HCT116 (cell line): ENCODE results near the gene DDX19B. TPM values are rescaled to one million over a fixed set of nuclear protein-coding genes. Genes with fewer than 3 reads are reported as not detected.

Experiments
- ATAC-seq: fragments of 200-7000 bp; cut with Tn5 transposase; 2 replicates; pipeline ENCODE4 v1.9.1; 2020; ENCODE audit warnings: mild to moderate bottlenecking, moderate library complexity
- BruUV-seq: library from RNA; stranded (reverse); fragments of 400-500 nt; replicated peaks from 2 replicates; lab custom pipeline; 2021; lab: Mats Ljungman, UMichigan
- CTCF ChIA-PET: fragments of 300-600 bp; sonication (Branson Sonifier 250); formaldehyde crosslinking; loops from one replicate; lab custom pipeline; 2021; ENCODE audit warnings: antibody characterized with exemption; lab: Charles Lee
- POLR2A ChIA-PET: fragments of 300-600, 350-600 bp; sonication (Branson Sonifier 250); formaldehyde crosslinking; loops from one replicate; lab custom pipeline; 2021; ENCODE audit warnings: antibody characterized with exemption; lab: Charles Lee
- RAD21 ChIA-PET, 2 experiments: fragments of 300-600 bp; sonication (Branson Sonifier 250); formaldehyde crosslinking; loops; one replicate each; lab custom pipeline; 2023; ENCODE audit warnings: low total read pairs in 2 of 2; ENCODE audit not compliant: uncharacterized antibody in 2 of 2, unreplicated experiment in 2 of 2, low non-redundant PET in 1 of 2; lab: Charles Lee
- DNase-seq: peaks from one replicate; pipeline ENCODE4 v3.0.0-alpha.2; 2010; ENCODE audit warnings: low read depth, low spot score
- H2AFZ ChIP-seq: fragments of 200-600 bp; shearing (Covaris generic), sonication (generic); 2 replicates; pipeline ENCODE4 v1.6.1; 2017; ENCODE audit warnings: low read depth, mixed run types, mixed read lengths, antibody characterized with exemption, low read length; ENCODE audit not compliant: poor library complexity, severe bottlenecking
- H3K27ac ChIP-seq: 2 replicates; pipeline ENCODE4 v1.5.1; 2012; ENCODE audit warnings: low read depth, low read length
- H3K27me3 ChIP-seq: fragments of 200-600 bp; sonication (generic); 2 replicates; pipeline ENCODE4 v1.6.1; 2016; ENCODE audit warnings: mixed run types, low read length, mixed read lengths; ENCODE audit not compliant: insufficient read depth
- H3K36me3 ChIP-seq, 2 experiments: fragments of 200-500 bp in 1 of 2; fragments of 200-600 bp in 1 of 2; sonication (Bioruptor generic) in 1 of 2; sonication (generic) in 1 of 2; 2 replicates each; pipeline versions ENCODE4 v1.5.1 to v1.6.1; 2014 to 2016; ENCODE audit warnings: low read length in 2 of 2, inconsistent platforms in 1 of 2, mixed read lengths in 1 of 2, mixed run types in 1 of 2; ENCODE audit not compliant: insufficient read depth in 2 of 2, control insufficient read depth in 1 of 2
- H3K4me1 ChIP-seq, 2 experiments: fragments of 200-600 bp in 1 of 2; sonication (generic) in 1 of 2; 2 replicates each; pipeline versions ENCODE4 v1.5.1 to v1.6.1; 2012 to 2017; ENCODE audit warnings: low read length in 2 of 2, inconsistent platforms in 1 of 2, mild to moderate bottlenecking in 1 of 2, mixed read lengths in 1 of 2, mixed run types in 1 of 2, moderate library complexity in 1 of 2; ENCODE audit not compliant: insufficient read depth in 2 of 2, control insufficient read depth in 1 of 2
- H3K4me2 ChIP-seq: fragments of 200-600 bp; sonication (generic); 2 replicates; pipeline ENCODE4 v1.6.1; 2017; ENCODE audit warnings: mixed run types, low read length, mixed read lengths
- H3K4me3 ChIP-seq, 2 experiments: fragments of 200-600 bp in 1 of 2; sonication (generic) in 1 of 2; replicated peaks in 1 of 2; 2 replicates each; pipeline ENCODE4 v1.5.1; 2011 to 2016; ENCODE audit warnings: low read length in 2 of 2, control low read depth in 1 of 2, low read depth in 1 of 2, mild to moderate bottlenecking in 1 of 2, mixed read lengths in 1 of 2, mixed run types in 1 of 2
- H3K79me2 ChIP-seq: fragments of 200-600 bp; sonication (generic); 2 replicates; pipeline ENCODE4 v1.6.1; 2017; ENCODE audit warnings: mild to moderate bottlenecking, mixed run types, low read length, moderate library complexity, mixed read lengths; ENCODE audit not compliant: insufficient read depth
- H3K9ac ChIP-seq: fragments of 200-600 bp; sonication (generic); 2 replicates; pipeline ENCODE4 v1.6.1; 2016; ENCODE audit warnings: low read length, mixed read lengths
- H3K9me2 ChIP-seq: fragments of 200-600 bp; sonication (generic), shearing (Covaris generic); 2 replicates; pipeline ENCODE4 v1.6.1; 2017; ENCODE audit warnings: mixed run types, mild to moderate bottlenecking, moderate library complexity; ENCODE audit not compliant: insufficient read depth
- H3K9me3 ChIP-seq, 2 experiments: fragments of 200-500 bp in 1 of 2; fragments of 200-600 bp in 1 of 2; sonication (Bioruptor generic) in 1 of 2; sonication (generic) in 1 of 2; 2 replicates each; pipeline ENCODE4 v1.6.1; 2014 to 2017; ENCODE audit warnings: low read length in 2 of 2, mixed read lengths in 2 of 2, inconsistent platforms in 1 of 2, low read depth in 1 of 2, mild to moderate bottlenecking in 1 of 2, mixed run types in 1 of 2, moderate library complexity in 1 of 2; ENCODE audit not compliant: control insufficient read depth in 1 of 2, insufficient read depth in 1 of 2
- H4K20me1 ChIP-seq: fragments of 200-600 bp; sonication (generic), shearing (Covaris generic); 2 replicates; pipeline ENCODE4 v1.6.1; 2017; ENCODE audit warnings: mixed run types, mild to moderate bottlenecking, moderate library complexity; ENCODE audit not compliant: insufficient read depth
- ATF3 ChIP-seq: IDR thresholded peaks from 2 replicates; pipeline ENCODE4 v1.6.1; 2012
- CBX3 ChIP-seq: IDR thresholded peaks from 2 replicates; pipeline ENCODE4 v1.6.1; 2012; ENCODE audit warnings: low read depth
- CEBPB ChIP-seq: IDR thresholded peaks from 2 replicates; pipeline ENCODE4 v1.6.1; 2012; ENCODE audit warnings: low read depth
- CTCF ChIP-seq, 3 experiments: fragments of 200-600 bp in 1 of 3; sonication (generic) in 1 of 3; IDR thresholded peaks in 2 of 3; conservative IDR thresholded peaks in 1 of 3; 2 replicates each; pipeline ENCODE4 v1.5.1; 2012 to 2017; ENCODE audit warnings: low read depth in 2 of 3, low read length in 2 of 3, antibody characterized with exemption in 1 of 3, borderline replicate concordance in 1 of 3, control low read depth in 1 of 3, mild to moderate bottlenecking in 1 of 3, mixed read lengths in 1 of 3, mixed run types in 1 of 3, moderate library complexity in 1 of 3; ENCODE audit not compliant: insufficient read depth in 1 of 3
- ELF1 ChIP-seq: IDR thresholded peaks from 2 replicates; pipeline ENCODE4 v1.6.1; 2012; ENCODE audit warnings: low read depth, borderline replicate concordance
- EZH2phosphoT487 ChIP-seq: fragments of 200-600 bp; IDR thresholded peaks from 2 replicates; pipeline ENCODE4 v1.6.1; 2018; ENCODE audit warnings: antibody characterized with exemption, borderline replicate concordance
- FOSL1 ChIP-seq: IDR thresholded peaks from 2 replicates; pipeline ENCODE4 v1.6.1; 2012; ENCODE audit warnings: low read depth
- JUND ChIP-seq: IDR thresholded peaks from 2 replicates; pipeline ENCODE4 v1.6.1; 2012
- MAX ChIP-seq: IDR thresholded peaks from 2 replicates; pipeline ENCODE4 v1.6.1; 2012
- POLR2A ChIP-seq: IDR thresholded peaks from 2 replicates; pipeline ENCODE4 v1.7.0; 2011; ENCODE audit warnings: borderline replicate concordance; ENCODE audit not compliant: insufficient read depth, insufficient read length; ENCODE audit errors: extremely low read depth
- POLR2AphosphoS5 ChIP-seq: IDR thresholded peaks from 2 replicates; pipeline ENCODE4 v1.6.1; 2011; ENCODE audit warnings: mild to moderate bottlenecking, low read depth, low read length, moderate library complexity
- RAD21 ChIP-seq: IDR thresholded peaks from 2 replicates; pipeline ENCODE4 v1.6.1; 2012; ENCODE audit warnings: low read depth, mild to moderate bottlenecking
- SP1 ChIP-seq: IDR thresholded peaks from 2 replicates; pipeline ENCODE4 v1.6.1; 2012; ENCODE audit warnings: low read depth
- SRF ChIP-seq: IDR thresholded peaks from 2 replicates; pipeline ENCODE4 v1.6.1; 2012; ENCODE audit warnings: low read depth
- TCF7L2 ChIP-seq: IDR thresholded peaks from 2 replicates; pipeline ENCODE4 v1.7.0; 2011; ENCODE audit warnings: borderline replicate concordance, inconsistent platforms; ENCODE audit not compliant: insufficient read depth, insufficient read length; ENCODE audit errors: extremely low read depth
- YY1 ChIP-seq: IDR thresholded peaks from 2 replicates; pipeline ENCODE4 v1.6.1; 2011; ENCODE audit warnings: low read length, low read depth, moderate library complexity, mild to moderate bottlenecking; ENCODE audit not compliant: insufficient replicate concordance; ENCODE audit errors: extremely low read depth
- ZNF274 ChIP-seq: fragments of 200-500 bp; sonication (Bioruptor generic); IDR thresholded peaks from 2 replicates; pipeline ENCODE4 v1.6.1; 2014; ENCODE audit warnings: mild to moderate bottlenecking, low read depth, low read length, inconsistent platforms
- intact Hi-C: fragments of 100-400 bp; cut with micrococcal nuclease; formaldehyde crosslinking; loops from 2 replicates; pipeline ENCODE4 v1.10.0; 2022
- total RNA-seq: library from RNA; stranded (reverse); gene quantifications from one replicate; pipeline ENCODE4 v1.2.1, GENCODE V29; 2021; ENCODE audit not compliant: unreplicated experiment
- TF ChIP-seq, protein P1 (sequence below): IDR thresholded peaks from 2 replicates; pipeline ENCODE4 v1.6.1; 2011; ENCODE audit warnings: mild to moderate bottlenecking, low read length, moderate library complexity; ENCODE audit not compliant: insufficient replicate concordance; ENCODE audit errors: extremely low read depth
- TF ChIP-seq, protein P2 (sequence below): IDR thresholded peaks from 2 replicates; pipeline ENCODE4 v1.6.1; 2012; ENCODE audit warnings: low read depth

DDX19B gene
- total RNA-seq, 1 experiment from 2014 or later: 36.6 TPM

GRCh38 chr16:70324998-70325747 lies 26.2 kb downstream of the DDX19B start:
- Histone ChIP-seq H3K9me3 (no peaks in the 10 kb centered on the region), H3K27ac (no peak overlapping the region), H3K4me2 (no peak overlapping the region), H3K36me3 (peaks cover 7 to 10% of the 10 kb centered on the region in 2 experiments; a peak in 3 of 4 replicates), H2AFZ (no peak overlapping the region), H3K4me3 (no peak overlapping the region), H3K9ac (no peak overlapping the region), H3K79me2 (no peaks in the 10 kb centered on the region), H4K20me1 (no peaks in the 10 kb centered on the region), H3K27me3 (no peaks in the 10 kb centered on the region), H3K9me2 (no peaks in the 10 kb centered on the region), H3K4me1 (peaks cover 0 to 14% of the 10 kb centered on the region in 2 experiments; a peak in 2 of 4 replicates)
- no peak for TF ChIP-seq FOSL1
- TF ChIP-seq RAD21: no peak
- no peak for TF ChIP-seq EZH2phosphoT487
- no peak for TF ChIP-seq ELF1
- TF ChIP-seq ZNF274: no peak
- TF ChIP-seq POLR2AphosphoS5: no peak
- TF ChIP-seq CBX3: no peak
- TF ChIP-seq, protein P1, sequence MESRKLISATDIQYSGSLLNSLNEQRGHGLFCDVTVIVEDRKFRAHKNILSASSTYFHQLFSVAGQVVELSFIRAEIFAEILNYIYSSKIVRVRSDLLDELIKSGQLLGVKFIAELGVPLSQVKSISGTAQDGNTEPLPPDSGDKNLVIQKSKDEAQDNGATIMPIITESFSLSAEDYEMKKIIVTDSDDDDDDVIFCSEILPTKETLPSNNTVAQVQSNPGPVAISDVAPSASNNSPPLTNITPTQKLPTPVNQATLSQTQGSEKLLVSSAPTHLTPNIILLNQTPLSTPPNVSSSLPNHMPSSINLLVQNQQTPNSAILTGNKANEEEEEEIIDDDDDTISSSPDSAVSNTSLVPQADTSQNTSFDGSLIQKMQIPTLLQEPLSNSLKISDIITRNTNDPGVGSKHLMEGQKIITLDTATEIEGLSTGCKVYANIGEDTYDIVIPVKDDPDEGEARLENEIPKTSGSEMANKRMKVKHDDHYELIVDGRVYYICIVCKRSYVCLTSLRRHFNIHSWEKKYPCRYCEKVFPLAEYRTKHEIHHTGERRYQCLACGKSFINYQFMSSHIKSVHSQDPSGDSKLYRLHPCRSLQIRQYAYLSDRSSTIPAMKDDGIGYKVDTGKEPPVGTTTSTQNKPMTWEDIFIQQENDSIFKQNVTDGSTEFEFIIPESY: no peak
- no peak for TF ChIP-seq ATF3
- no peak for TF ChIP-seq SRF
- TF ChIP-seq CEBPB: no peak
- TF ChIP-seq JUND: no peak
- no peak for TF ChIP-seq YY1
- TF ChIP-seq CTCF (IDR thresholded peaks at IDR 0.05 in 2 of 3, conservative IDR thresholded peaks at IDR 0.05 in 1 of 3; ENCODE audit: borderline replicate concordance in 1 of 3, insufficient read depth in 1 of 3, low read depth in 2 of 3, low read length in 2 of 3): no peak
- no peak for TF ChIP-seq POLR2A
- TF ChIP-seq, protein P2, sequence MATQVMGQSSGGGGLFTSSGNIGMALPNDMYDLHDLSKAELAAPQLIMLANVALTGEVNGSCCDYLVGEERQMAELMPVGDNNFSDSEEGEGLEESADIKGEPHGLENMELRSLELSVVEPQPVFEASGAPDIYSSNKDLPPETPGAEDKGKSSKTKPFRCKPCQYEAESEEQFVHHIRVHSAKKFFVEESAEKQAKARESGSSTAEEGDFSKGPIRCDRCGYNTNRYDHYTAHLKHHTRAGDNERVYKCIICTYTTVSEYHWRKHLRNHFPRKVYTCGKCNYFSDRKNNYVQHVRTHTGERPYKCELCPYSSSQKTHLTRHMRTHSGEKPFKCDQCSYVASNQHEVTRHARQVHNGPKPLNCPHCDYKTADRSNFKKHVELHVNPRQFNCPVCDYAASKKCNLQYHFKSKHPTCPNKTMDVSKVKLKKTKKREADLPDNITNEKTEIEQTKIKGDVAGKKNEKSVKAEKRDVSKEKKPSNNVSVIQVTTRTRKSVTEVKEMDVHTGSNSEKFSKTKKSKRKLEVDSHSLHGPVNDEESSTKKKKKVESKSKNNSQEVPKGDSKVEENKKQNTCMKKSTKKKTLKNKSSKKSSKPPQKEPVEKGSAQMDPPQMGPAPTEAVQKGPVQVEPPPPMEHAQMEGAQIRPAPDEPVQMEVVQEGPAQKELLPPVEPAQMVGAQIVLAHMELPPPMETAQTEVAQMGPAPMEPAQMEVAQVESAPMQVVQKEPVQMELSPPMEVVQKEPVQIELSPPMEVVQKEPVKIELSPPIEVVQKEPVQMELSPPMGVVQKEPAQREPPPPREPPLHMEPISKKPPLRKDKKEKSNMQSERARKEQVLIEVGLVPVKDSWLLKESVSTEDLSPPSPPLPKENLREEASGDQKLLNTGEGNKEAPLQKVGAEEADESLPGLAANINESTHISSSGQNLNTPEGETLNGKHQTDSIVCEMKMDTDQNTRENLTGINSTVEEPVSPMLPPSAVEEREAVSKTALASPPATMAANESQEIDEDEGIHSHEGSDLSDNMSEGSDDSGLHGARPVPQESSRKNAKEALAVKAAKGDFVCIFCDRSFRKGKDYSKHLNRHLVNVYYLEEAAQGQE: no peak
- no peak for TF ChIP-seq TCF7L2
- no peak for TF ChIP-seq MAX
- TF ChIP-seq SP1: no peak
- no peak for ATAC-seq
- ChIA-PET RAD21 (no interaction called here), POLR2A (no interaction called here), CTCF (no interaction called here)
- BruUV-seq: no TSS peak
- intact Hi-C loops: no loop called here
- DNase-seq: no peak
